ENCODE data around the gene LPP.

LPP gene

GRCh38 chr3:188533612-188534357, 379.8 kb downstream of the LPP start:
- no peak for DNase-seq

DNA sequence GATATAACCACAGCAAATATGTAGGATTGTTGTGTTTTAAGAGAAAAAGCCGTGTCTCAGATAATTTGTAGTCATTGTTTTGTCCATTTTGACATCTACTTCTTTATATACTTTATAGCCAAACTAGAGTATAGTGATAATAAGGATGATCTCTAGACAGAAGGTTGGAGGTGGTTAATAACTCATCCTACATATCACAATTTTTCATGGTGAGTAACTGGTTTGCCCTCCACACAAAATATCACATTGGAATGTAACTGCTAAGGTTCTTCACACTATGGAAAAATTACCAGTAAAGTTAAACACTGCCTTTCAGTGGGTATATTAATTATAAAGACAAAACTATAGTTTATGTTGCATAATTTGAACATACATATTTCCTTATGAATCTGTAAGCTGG, 380.7 kb downstream of the LPP start:
- no peak for DNase-seq

GRCh38 chr3:188537606-188538005, 383.6 kb downstream of the LPP start:
- DNase-seq: no peak

DNA sequence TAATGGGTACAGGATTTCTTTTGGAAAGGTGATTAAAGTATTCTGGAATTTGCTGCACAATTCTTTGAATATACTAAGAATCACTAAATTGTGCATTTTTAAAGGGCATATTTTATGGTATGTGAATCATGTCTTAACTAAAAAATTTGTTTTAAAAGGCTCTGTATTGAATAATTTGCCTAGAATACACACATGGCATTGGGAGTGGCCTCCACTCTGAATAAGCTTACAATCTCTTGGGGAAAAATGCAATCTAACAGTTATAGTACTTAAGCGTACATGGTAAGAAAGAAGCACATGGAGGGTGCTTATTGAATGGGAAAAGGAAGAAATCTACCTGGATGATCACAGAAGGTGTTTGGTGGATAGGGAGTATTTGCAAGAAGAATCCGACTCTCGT, 385.1 kb downstream of the LPP start:
- no peak for DNase-seq

DNA sequence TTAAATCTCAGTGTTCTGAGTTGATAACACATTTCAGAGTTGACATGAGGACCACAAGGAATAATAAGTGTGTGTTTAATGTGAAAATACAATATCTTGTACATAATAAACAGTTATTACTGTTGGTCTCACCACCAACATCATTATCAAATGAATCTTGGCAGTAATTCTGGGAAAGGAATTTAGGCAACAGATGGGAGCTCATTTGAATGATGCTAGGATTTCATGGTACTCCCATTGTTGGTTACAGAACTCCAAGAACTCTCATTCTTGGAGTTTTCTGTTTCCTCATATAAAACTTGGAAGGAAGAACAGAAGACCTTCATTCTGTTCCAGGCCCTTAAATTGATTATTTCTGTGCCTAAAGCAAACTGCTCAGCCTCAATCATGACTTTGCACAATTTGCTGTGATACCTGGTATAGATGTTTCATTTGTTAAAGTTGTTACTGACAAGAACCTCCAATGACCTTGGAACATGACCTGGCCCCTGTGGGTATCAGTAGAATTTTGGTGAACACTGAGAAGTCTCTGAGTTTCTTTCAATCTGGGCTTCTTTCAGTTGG, 385.8 kb downstream of the LPP start:
- DNase-seq: no peak

DNA sequence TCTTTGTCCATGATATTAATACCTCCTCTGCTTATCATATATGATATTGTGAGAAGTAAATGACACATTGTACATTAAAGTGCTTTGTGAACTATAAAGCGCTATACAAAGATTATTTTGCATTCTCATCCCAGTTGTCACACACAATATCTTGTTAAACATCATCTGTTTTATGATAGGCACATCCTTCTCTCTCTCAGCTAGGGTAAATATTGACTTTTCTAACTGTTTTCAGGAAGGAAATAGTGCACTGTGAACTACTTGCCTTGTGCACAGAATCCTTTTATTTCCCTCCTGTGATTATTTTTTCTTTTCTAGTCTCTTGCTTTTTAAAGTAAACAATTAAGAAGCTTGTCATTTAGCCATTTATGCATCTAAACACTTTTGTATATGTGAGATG, 388.2 kb downstream of the LPP start:
- DNase-seq: no peak

GRCh38 chr3:188544012-188544411, 390.1 kb downstream of the LPP start:
- DNase-seq: no peak

DNA sequence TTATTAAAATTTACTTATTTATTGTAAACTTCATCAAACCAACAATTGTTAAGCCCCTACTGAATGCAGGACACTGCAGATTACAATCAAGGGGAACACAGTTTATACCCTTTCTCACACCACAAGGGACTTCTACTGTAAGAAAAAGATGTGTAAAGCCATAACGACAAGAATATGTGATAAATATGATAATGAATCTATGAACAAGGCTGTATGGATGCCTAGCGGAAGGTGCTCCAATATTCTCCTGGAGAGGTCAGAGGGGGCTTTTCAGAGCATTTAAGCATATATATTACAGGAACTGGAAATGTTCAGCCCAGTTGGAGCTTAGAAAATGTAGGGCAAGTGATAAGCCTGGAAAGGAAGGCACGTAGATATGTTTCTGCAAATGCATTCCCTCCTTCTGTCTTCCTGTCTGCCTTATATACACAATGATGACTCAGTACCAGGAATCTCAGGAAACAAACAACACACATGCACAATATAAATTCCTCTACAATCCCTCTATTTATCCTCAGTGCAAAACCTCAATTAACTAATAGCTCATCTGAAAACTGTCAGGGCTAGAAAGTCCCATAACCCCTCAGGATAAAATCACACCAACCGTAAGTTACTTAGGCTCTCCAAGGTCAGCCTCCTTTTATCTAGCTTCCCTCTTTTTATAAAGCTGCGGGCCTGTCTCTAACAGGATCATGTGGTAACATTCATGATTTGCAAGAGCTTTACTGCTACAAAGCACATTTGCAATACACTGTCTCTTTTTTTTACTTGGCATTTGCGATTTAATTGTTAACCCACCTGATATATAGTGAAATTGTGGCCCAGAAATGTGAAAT, 393.1 kb downstream of the LPP start:
- DNase-seq: no peak

GRCh38 chr3:188553569-188553968, 399.6 kb downstream of the LPP start:
- no peak for DNase-seq

- no peak for DNase-seq
Observed at GRCh38 chr3:188554404-188554803, 400.4 kb downstream of the LPP start.

GRCh38 chr3:188557235-188557634, 403.3 kb downstream of the LPP start:
- no peak for DNase-seq

DNA sequence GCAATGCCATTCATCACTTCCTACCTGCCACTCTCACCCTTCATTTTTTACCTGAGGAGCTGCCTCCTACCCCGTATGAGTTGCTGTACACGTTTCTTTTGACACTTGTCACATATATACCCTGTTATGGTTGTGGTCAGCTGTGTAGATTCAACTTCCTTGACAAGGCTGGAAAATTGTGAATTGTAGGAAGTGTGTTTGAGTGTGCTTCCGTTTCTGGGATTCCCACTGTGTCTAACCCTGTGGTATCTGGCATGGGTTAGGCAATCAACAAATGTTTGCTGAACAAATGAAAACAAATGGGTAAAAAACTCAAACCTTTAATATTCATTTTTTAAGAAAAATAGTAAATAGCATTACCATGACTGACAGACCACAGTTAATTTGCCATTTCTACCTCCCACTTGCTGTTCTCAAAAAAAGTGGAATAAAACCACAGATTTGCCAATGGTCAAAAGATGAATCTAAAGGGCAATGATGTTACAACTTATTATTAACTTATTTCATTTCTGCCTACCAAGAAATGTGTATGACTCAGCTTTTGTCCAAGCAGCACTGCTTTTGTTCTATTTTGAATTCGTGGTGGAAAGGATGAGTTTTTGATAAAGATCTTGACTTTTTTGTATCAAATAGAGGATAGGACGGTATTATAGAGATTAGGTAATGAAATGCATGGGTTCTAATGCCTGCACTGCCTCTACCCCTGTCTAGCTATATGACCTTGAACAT, 404.6 kb downstream of the LPP start:
- DNase-seq: no peak

DNA sequence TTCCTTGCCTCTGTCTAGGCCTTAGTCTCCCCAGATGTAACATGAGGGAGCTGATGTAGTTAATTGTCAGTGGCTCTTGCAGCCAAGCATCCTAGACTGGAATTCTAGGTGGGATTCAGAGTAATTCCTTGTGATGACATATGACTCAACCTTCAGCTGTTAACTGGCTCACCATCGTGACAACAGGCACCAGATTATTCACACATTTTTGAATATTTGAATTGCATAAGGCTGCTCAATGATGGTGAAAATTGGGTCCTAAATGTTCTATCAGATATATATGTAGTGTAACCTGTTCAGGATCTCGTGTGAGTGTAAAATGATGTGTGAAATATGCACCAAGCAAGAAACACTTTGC, 405.1 kb downstream of the LPP start:
- no peak for DNase-seq

DNA sequence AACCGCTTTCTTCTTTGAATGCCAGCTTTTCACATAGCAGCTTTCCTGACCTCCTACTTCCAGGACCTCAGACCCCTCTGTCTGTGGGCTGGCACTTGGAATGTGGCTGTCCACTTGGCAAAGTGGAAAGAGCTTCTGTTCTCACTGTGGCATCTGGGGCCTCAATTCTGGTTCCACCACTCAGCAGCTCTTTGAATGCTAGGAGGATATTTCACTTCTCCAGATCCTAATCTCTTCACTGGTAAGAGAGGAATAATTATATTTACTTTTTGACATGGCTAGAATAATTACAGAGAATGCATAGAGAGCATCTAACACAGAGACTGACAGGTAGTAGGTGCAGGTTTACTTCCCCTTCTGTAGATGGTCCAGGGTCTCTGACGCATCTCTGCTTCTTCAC, 405.9 kb downstream of the LPP start:
- DNase-seq: no peak

DNA sequence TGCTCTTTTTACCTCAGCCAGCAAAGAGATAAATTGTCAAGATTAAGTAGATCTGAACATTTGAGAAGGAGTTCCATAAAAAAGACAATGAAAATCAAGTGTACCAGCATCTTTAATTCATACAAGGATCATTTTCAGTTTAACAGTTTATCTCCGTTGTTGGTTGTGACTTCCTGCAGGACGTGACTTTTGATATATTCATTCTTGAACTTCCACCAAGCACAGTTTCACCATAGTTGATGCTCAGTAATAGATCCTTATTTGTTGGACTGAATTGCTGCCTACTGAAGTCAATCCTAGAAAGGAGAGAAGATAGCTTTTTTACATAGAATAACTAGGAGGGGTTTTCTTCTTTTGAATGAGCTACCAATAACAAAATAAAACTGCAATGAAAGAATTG, 408.2 kb downstream of the LPP start:
- DNase-seq: no peak

DNA sequence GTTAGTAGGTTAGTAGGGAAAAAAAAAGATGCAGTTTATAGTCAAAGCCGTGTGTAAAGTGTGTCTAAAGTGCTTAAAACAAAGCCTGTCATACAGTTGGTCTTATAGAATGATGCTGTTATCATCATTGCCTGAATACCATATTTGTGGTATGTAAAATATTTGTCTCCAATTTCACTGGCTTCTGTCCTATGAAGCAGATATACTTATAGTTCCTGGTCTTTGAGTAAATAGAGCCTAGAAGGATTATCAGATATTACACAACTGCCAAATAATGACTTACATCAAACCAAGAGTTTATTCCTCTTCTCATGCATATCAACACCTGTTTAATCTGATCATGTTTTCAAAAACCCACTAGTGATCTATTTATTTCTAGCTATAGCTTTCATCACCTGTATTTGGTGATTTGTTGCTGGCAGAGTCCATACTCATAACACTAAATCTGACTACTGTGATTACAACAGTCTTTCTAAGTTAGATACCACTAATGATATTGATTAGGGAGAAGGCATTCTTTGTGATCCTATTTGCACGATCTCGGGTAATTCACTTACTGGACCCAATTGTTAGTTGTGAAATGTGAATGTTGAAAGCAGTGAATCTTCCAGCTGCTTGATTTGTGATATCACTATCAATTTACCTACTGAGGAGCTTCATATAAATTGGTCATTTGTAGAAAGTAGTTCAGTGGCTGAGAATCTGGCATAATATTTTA, 413.7 kb downstream of the LPP start:
- no peak for DNase-seq

DNA sequence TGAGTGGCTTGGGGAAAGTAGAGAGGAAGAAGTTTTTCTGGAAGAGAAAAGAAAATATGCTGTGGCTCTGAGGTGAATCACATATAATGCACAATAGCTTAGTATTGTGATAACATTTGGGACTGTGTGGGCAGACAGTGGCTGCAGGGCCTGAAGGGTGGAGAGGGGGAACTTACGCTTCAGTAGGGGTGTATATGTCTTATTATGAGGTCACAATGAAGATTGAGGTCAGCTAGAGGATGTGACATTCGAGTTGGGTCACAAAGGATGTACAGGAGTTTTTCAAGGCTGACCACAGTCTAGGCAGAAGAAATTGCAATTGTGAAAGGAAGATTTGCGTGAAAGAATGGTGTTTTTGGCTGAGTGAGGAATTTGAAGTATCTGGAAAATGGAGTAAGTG, 414.8 kb downstream of the LPP start:
- no peak for DNase-seq

- no peak for DNase-seq
Observed at GRCh38 chr3:188571531-188572095, 417.7 kb downstream of the LPP start.

DNA sequence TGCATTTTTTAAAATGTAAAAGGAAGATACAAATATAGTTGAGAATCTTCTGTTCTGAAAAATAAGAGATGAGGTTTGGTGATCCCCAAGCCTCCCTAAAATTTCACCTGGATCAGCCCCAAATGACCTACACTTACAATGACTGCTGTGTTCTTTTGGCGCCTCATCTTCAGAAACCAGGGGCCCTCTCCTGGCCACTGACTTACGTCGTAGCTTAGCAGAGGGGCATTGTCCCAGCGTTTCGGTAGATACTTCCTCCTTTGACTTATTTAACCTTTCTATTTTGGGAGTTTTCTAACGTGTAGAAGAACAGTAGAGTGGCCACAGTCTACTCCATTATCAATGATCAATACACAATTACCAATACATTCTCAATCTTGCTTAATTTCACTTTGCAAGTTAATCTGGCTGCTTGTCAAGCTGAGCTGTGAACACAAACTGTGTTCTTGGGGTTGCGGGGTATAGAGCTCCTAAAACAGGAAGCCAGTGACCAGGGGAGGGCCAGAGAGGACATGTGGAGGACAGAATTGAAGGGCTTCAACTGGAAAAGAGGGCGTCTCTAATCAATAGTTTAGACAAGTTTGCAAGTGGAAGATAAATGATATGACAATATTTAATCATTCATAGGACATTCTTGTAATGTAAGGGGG, 419.5 kb downstream of the LPP start:
- DNase-seq: no peak

DNA sequence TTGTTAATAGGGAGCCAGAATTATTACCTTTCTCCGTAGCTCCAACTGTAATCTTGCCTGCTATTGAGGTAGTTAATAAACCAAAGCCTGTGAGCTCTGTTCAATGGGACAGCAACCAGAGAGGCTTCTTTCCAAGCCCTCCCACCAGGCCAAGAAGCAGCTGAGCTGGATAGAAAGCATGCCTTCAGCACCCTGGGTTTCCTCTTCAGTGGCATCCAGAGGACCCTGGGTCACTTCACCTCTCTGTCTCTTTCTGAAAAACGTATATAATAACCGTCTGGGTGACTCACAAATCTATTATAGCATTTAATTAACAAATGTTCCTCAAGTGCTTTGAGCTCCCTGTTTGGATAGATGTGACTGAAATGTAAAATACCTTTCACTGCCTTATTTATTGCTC, 420.0 kb downstream of the LPP start:
- DNase-seq: no peak

DNA sequence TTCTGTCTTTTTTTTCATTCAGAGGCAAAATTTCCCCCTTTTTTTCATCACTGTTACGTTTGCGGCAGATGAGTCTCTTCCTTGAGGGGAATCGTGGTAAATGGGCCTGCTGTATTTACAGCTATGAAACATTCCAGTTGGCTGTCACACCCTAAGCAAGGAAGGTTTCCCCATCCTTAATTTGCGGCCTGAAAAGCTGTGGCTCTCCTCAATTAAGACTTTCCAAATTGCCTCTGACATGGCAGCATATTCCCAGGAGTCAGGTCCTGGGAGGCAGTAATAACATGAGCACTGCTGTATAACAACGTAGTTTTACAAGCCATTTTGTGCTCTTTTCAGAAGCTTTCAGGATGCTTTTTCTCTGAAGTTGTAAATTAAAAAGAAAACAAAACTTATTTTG, 420.9 kb downstream of the LPP start:
- DNase-seq: no peak

DNA sequence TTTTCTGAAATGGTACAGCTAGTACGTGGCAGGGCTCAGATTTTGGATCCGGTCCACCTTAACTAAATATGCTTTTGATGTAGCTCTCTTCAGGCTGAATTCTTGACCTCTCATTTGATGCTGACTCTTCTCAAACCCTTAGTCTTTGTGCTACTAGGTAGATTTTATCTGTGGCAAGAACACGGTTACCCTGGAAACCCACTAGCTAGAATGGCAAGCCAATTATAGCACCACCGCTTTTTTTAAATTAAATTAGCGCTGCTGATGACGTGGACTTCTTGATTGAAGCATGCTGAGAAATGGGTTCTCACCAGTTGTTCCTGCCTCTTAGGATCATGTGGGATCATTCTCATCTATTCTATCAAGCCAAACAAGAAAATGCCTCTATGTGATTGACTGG, 421.5 kb downstream of the LPP start:
- no peak for DNase-seq
